HG03565 (cell line): ENCODE data around the gene SRSF9.

Experiments
- ATAC-seq: cut with Tn5 transposase; IDR thresholded peaks from one replicate; pipeline ENCODE4 v1.9.1; 2021; ENCODE audit warnings: mild to moderate bottlenecking, moderate library complexity; ENCODE audit not compliant: unreplicated experiment

Gene SRSF9

DNA sequence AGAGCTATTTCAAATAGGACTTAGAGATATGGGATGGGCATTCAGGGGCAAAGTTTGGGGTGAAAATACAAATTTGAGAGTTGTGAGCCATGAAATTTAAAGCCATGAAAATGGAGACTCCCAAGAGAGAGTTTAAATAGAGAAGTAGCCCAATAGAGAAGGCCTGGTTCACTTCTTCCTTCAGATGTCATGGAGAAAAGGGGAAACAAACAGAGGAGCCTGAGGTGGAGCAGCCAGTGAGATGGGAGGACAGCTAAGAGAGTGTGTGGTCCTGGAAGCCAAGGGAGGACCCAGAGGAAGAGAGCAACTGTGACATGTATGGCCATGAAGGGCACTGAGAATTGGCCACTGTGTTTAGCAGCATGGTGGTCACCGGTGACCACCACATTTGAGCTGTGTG, 14.1 kb upstream of the SRSF9 start:
- no peak for ATAC-seq

DNA sequence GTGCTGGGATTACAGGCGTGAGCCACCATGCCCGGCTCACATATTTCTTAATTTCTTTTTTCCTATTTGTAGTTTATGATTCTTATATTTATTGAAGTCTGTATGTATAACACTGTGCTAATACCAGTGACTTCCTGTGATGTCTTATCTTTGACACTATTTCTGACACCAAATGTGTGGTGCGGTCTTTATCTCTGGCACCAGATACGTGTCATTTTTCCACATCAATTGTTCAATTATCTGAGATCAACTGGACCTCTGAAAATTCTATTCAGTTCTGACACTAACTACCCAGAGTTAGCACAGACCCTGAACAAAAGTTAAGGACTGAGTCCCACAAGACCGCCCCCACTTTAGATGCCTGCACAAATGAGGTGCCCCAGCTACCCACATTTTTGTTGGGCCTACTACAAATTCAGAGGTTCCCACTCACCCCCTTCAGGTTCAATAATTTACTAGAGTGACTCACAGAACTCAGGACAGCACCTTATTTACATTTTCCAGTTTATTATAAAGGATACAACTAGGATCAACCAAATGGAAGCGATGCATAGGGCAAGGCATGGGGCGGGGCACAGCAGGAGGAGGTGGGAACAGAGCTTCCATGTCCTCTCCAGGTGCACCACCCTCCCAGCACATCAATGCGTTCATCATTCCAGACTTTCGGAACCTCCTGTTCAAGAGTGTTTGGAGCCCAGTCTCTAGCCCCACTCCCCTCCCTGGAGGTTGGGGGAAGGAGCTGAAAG, 11.6 kb upstream of the SRSF9 start:
- no peak for ATAC-seq

DNA sequence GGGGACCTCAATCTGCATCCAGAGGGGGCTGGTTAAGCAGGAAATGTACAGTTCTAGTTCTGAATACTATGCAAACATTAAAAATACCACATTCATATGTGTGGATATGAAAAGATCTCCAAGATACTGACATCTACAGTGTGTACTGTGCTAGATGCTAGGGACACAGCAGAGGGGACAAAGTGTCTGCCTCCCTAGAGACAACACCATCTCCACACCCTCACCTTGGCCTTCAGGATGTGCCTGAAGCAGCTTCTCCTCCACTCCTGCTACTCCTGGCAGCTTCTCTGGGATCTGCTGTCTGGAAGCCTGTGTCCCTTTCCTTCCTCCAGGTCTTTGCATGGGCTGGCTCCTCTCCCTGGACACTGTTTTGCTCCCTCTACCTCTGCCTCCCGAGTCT, 10.7 kb upstream of the SRSF9 start:
- no peak for ATAC-seq

DNA sequence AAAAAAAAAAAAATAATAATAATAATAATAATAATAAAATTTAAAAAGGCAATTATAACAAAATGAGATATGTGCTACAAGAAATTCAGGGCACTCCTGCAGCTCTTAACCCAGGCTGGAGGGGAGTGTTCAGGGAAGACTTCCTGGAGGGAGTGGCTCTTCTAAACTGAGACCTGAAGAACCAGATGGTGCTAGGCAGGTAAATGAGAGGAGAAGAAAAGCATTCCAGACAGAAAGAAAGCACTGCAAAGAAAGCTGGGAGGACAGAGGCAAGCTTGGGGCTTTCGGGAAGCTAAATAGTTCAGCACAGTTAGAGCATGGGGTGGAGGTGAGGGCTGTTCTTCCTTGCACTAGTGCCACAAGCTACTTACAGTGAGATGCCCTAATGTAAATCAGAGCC, 9.9 kb upstream of the SRSF9 start:
- ATAC-seq: no peak

DNA sequence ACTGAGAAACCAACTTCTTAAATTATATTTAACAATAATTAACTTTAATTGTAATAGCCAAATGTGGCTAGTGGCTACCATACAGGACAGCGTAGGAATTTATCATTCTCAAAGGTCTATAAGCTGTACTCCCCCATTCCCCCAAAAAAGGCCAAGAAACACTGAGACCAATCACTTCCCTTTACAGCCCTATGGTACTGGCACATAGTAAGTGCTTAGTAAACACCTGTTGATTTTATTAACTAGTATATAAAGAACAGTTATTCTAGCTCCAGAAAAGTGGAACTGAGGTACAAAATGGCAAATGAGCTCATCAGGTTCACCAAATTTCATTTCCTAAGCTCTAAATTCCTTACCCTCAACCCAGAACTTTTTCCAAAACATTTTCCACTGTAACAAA, 6.1 kb upstream of the SRSF9 start:
- no peak for ATAC-seq

DNA sequence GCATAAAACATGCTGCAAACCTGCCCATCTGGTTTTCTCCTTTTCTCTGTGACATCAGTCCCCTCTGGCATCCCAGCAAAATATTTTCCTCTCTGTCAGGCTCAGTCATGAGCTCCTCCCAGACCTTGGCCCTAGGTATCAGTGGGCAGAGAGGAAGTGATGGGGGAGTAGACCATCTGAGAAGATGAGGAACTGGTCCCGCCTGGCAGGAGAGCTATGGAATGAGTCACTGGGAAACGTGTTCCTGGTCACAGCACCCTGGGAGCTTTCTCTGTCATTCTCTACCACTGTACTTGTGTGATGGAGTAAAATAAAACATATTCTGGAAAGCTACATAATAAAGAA, 5.0 kb upstream of the SRSF9 start:
- ATAC-seq: no peak

DNA sequence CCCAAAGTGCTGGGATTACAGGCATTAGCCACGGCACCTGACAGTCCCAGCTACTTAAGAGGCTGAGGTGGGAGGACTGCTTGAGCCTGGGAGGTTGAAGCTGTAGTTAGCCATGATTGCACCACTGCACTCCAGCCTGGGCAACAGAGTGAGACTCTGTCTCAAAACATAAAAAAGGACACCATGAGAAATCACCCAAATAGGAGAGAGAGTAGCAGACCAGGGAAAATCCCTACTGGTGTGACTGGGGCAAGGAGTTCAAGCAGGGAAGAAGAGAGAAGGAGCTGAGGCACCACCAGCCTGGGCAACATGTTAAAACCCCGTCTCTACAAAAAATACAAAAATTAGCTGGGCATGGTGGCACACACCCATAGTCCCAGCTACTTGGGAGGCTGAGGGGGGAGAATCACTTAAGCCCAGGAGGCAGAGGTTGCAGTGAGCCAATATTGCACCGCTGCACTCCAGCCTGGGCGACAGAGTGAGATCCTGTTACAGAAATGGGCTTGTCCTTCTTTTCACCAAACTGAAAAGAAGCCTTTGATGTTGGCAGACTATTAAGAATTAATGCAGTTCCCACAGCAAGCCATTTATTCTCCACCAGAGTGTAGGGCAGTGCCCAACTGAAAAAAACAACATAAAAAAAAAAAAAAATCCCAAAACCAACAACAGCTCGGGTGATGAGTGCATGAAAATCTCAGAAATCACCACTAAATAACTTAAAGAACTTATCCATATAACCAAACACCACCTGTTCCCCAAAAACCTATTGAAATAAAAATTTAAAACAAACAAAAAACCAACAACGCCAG, 4.5 kb upstream of the SRSF9 start:
- ATAC-seq: no peak

DNA sequence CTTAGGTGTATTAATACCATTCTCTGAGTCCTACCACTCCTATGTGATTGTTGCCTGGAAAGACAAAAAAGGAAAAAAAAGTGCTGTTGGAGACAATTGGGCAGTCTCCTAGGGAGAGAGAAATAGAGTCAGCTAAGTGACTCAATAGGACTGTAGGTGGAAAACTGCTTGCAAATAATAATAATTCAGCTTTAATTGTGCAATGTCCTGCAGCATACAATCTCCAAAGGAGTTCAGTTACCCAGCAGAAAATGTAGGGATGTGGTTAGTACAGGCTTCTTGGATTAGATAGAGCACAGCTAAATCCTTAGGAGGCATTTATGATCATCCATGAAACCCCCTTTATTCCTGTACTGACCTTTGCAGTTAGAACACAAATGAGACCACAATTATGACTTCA, 3.0 kb upstream of the SRSF9 start:
- no peak for ATAC-seq

DNA sequence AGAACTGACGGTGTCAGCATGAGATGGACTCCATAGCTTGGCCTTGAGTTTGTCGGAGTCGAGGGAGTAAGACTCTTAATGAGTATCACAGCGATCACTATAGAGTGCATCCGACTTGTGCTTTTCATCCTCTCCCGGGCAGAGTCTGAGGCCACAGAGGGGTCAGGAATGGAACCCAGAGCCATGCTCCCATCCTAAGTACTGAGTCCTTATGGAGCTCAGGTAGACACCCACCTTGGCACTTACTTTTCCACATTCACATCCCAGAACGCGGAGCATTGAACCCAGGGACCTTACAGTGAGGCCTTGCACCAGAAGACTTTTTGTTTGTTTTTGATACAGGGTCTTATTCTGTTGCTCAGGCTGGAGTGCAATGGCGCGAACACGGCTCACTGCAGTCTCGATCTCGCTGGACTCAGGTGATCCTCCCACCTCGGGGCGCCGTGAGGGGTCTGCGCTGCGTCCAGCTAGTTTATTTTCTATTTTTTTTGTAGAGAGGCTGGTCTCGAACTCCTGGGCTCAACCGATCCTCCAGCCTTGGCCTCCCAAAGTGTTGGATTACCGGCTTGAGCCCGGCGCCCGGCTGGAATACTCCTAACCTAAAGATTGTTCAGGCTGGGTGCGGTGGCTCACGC, 719 bp upstream of the SRSF9 start:
- no peak for ATAC-seq

DNA sequence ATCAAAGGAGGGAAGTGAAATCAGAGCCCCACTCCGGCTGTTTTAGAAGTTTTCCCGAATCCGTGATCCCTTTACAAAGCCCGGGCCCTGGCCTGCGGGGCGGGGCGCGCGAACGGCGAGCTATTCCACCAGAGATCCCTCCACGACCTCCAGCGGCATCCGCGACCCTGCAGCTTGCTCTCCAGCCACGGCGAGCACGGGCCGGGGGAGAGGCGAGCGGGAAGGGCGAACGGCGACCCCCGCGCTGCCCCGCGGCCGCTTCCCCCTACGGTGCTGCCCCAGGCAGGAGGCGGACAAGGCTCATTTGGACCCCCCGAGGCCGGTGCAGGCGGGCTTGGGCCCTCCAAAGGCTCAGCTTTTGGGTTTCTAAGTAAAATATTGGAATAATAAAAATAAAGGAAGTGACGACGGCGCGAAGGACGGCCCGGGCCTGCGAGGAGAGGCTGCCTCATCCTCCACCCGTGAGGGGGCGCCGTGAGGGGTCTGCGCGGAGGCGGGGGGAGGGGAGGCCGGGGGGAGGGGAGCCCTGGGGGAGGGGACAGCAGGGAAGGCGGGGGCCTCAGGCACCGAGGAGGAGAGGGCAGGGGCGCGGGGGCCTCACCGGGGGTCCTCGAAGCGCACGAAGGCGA, 613 bp downstream of the SRSF9 start:
- peak; percentile 5 for ATAC-seq

DNA sequence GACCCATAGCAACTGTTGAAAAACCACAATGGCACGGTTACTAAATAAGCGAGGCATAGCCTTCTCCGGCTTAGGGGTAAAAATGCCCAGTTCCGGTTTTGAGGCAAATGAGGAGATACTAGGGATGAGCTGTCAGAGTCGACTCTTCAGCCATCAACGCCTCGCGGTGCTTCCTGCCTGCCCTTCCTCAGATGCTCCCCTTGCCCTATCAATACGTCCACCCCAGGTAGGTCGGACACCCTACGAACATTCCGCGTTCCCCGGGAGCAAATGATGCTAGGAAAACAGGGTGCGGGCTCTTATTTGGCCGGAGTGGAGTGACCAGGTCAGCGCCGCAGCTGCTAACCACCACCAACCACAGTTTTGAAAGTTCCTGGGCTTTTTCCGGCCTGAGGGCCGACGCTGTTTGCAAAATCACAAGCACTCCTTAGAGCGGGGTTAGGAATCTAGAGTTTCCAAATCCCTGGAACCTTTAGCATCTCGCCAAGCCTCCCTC, 1.2 kb downstream of the SRSF9 start:
- no peak for ATAC-seq

DNA sequence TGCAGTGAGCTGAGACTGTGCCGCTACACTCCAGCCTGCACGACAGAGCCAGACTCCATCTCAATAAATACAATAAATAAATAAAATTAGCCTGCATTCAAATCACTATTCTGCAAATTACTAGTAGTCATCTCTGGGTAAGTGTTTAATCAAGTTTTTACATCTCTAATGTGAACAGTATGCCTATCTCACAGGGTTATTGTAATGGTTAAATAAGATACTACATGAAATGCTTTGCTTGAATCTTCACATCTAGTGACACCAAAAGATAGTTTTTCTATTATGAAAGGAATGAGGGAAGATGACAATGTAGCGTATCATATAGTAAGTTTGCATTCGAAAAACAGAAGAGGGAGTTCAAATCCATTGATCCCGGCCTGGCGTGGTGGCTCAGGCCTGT, 2.1 kb downstream of the SRSF9 start:
- ATAC-seq: no peak

DNA sequence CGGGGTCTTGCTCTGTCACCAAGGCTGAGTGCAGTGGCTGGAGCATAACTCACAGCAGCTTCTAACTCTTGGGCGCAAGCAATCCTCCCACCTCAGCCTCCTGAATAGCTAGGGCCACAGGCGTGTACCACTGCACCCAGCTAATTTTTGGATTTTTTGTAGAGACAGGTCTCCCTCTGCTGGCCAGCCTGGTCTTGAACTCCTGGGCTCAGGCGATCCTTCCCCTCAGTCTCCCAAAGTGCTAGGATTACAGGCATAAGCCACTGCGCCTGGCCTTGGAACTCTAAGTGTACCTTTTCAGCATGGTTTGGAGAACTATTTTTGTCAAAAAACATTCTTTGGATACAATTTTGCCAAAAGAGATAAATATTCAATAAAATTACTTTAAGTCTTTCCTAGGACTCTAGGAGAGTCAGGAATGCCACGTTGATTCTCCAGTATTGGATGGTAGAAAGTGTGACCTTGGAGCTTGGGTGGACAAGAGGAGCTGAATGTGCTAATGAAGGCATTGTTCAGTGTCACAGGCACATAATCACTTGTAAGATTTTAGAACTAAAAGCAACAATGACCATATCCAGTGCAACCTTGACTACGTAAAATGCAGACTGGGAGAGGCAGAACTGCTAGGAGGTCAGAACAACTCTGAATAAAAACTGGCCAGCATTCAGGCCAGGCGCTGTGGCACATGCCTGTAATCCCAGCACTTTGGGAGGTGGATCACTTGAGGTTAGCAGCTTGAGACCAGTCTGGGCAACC, 2.8 kb downstream of the SRSF9 start:
- no peak for ATAC-seq

DNA sequence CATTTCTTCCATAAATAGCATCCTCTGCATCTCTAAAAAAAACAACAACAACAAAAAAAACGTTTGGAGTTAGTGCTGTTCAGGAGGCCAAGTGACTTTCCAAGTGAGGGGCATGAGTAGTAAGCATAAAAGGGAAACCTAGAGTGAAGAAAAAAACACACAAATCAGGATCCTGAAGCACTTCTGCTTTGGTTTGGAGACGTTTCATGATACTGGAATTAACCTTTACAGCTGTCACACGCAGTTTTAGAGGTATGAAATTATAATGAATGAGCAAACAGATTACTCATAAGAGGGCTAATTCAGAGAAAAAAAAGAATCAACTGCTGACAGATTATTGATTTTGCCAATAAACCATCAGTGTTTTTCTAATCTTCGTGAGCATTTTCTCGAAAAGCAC, 3.8 kb downstream of the SRSF9 start:
- no peak for ATAC-seq

DNA sequence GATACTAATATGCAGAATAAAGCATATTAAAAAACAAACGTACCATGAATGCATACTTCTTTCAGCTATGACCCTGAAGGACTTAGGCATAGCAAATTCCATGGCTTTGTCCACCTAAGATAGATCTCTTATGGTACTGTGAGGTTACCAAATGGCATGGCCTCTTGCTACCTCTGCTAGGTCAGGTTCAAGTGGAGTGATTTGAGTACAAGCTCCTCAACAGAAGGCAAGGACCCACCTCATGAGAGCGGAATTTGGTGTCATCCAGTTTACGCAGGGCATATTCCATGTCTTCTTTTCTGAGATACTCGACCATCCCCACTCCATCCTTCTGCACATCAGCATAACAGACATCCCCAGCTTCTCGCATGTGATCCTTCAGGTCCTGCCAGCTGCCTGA, 5.8 kb downstream of the SRSF9 start:
- ATAC-seq: no peak

DNA sequence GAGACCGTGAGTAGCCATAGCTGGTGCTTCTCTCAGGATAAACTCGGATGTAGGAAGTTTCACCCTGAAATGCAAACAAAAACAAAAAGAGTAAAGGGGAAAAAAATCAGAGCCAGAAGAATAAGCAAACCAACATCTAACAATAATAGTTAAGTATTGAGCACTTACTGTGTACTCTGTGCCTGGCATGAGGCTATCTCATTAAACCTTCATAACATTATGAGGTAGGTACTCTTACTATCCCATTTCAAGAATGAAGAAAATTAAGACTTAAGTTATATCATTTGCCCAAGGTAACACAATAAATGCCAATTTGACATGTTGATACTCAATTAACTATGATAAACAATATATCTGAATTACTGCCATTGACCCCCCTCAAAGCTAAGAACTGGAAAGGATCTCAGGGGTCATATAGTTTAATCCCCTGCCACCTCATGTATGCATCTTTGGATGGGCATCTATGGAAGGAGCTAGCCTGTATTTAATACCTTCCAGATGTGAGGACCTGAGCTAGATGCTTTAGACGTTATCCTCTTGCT, 7.4 kb downstream of the SRSF9 start:
- no peak for ATAC-seq

DNA sequence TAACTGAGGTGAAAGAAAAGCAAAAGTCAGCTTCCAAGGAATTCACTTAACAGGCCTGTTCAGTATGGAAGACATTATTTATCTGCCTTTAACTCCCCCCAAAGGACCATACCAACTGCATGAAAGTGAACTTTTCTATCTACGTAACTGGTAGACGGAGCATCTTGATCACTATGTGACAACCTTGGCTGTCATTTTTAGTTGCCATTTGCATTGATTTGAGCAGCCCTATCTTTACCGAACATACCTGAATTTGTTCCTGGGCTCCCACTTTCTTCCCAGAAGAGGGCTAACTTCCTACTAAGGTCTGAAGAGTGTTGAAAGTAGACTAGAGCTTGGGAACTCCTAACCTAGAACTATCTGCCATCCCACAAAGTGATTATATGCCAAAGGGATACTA, 9.4 kb downstream of the SRSF9 start:
- ATAC-seq: no peak

DNA sequence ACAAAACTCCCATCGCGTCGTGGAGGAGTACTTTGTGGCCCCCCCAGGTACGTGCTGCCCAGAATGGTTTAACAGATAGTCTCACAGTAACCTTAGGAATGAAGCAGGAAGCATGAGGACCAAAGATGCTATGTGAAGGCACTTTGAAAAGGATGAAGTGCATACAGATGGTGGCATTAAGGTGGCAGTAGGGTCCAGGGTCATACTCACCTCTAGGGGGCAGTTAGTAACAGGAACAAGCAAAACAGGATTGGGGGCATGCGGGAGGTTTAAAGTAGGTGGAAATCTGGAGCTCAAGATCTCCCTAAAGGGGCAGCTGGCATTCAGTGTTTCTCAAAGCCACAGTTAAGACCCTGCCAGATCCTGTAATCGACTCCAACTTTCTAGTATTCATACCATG, 12.4 kb downstream of the SRSF9 start:
- ATAC-seq: no peak

DNA sequence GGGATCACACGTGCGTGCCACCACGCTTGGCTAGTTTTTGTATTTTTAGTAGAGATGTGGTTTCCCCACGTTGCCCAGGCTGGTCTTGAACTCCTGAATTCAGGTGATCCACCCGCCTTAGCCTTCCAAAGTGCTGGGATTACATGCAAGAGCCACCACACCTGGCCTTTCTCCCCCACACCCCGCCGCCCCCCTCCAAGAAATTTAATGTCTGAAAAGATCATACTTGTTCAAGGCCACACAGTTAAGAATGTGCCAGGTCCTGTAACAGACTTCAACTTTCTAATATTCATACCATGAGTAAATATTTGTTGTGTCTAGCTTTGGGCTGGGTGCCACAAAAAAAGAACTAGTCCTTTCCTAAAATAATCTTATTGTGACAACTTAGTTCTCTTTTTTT, 14.2 kb downstream of the SRSF9 start:
- no peak for ATAC-seq

DNA sequence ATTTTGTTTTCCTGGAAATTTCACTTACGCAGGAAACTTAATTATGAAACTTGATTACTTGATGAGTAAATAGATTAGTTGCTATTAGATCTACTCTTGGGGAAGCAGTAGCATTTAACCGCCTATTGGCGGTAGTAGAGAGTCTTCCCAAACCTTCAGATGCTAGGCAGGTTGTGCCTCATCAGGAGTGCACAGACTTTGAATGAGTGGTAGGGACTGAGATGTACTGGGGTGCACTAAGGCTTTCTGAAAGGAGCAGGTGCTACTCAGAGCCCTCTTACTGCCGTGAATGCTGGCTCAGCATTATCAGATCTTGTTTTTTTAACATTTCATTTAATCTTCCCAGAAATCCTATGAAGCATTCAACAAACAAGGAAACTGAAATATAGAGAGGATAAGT, 15.6 kb downstream of the SRSF9 start:
- no peak for ATAC-seq
